ENCODE data around the gene TTC12. TPM values are rescaled to one million over a fixed set of nuclear protein-coding genes. Genes with fewer than 3 reads are reported as not detected.
A peak's percentile ranks its signal among the peaks of the same experiment; 100 is the strongest.

TTC12 gene
- total and polyA plus RNA-seq, 10 of the 15 experiments (the other 5 are each of a cell fraction or from before 2014, with no cell fraction given), result 3.7 to 14.0 (median 8.1) TPM

- CTCF ChIA-PET, result interaction anchor here (2.1 kb wide), 1 partner anchor 10 kb away, joined by 8 read pairs; no protein-coding TSS in a partner anchor
- intact Hi-C loops (cut with micrococcal nuclease; ENCODE audit: unreplicated experiment), result no loop called here
- H2AFZ ChIP-seq (ENCODE audit: control insufficient read depth, low read depth, low read length), result no peak overlapping the region
Measured at GRCh38 chr11:113295993-113296392, 18.4 kb upstream of the TTC12 start.

GRCh38 chr11:113296447-113297205, 17.8 kb upstream of the TTC12 start:
- RAD21 ChIA-PET (ENCODE audit: unreplicated experiment), result interaction anchor here (0.9 kb wide), 1 partner anchor 490 kb away, joined by 3 read pairs; no protein-coding TSS in a partner anchor
- H3K4me1 ChIP-seq (ENCODE audit: control insufficient read depth, insufficient read depth, low read length), result no peaks in the 10 kb centered on the region
- H2AFZ ChIP-seq (ENCODE audit: control insufficient read depth, low read depth, low read length), result no peak overlapping the region
- no peaks in the 10 kb centered on the region for H4K20me1 ChIP-seq (ENCODE audit: control insufficient read depth, insufficient read depth)
- no peaks in the 10 kb centered on the region for H3K79me2 ChIP-seq (ENCODE audit: control insufficient read depth, insufficient read depth, low read length)
- BruUV-seq (replicated peaks), result no TSS peak
- DNase-seq (ENCODE audit: low read depth, low spot score) (no peak), ATAC-seq (no peak), FAIRE-seq (no peak)
- peak overlapping the region; percentile 42; the same call in 1 of the 2 replicates for H3K4me2 ChIP-seq (ENCODE audit: control insufficient read depth, insufficient read depth)
- no peak overlapping the region for H3K4me3 ChIP-seq
- WGBS (ENCODE audit: insufficient coverage, insufficient replicate concordance, low lambda C conversion rate, missing lambda C conversion rate), result 61% methylated on average over 2 of the region's 2 CpGs
- SMC1A ChIA-PET (ENCODE audit: uncharacterized antibody, unreplicated experiment), result interaction anchor here (0.6 to 1.5 kb wide), 3 partner anchors 18 to 435 kb away, joined by 3 to 4 read pairs (median 3); partner anchors contain the start of gene TTC12
- POLR2A ChIA-PET, result no interaction called here
- intact Hi-C loops (cut with micrococcal nuclease; ENCODE audit: unreplicated experiment) (no loop called here), in situ Hi-C loops (cut with MboI) (no loop called here)
- CTCF ChIA-PET, result interaction anchor here (1.7 to 2.1 kb wide), 2 partner anchors 10 to 16 kb away, joined by 4 to 8 read pairs; no protein-coding TSS in a partner anchor
- H3K9me3 ChIP-seq (replicated peaks; ENCODE audit: control insufficient read depth, insufficient read depth, low read length), result no peaks in the 10 kb centered on the region
- no peaks in the 10 kb centered on the region for H3K36me3 ChIP-seq (ENCODE audit: control insufficient read depth in 2 of 2, insufficient read depth in 2 of 2, low read length in 1 of 2)
- H3K9ac ChIP-seq (ENCODE audit: control insufficient read depth, insufficient read depth, low read length), result no peak overlapping the region
- peaks cover 0 to 2% of the 10 kb centered on the region in 2 experiments; a peak in 1 of 4 replicates for H3K27me3 ChIP-seq (replicated peaks in 1 of 2; ENCODE audit: control insufficient read depth in 2 of 2, insufficient read depth in 2 of 2, low read length in 1 of 2)
- no peak overlapping the region for H3K27ac ChIP-seq (ENCODE audit: control insufficient read depth, insufficient read depth)
- TF ChIP-seq EZH2 (IDR thresholded peaks at IDR 0.05; ENCODE audit: borderline replicate concordance, control insufficient read depth, low read depth, low read length), result no peak
- TF ChIP-seq YY1 (IDR thresholded peaks at IDR 0.05; ENCODE audit: low read depth, low read length), result no peak
- no peak for TF ChIP-seq ATF2 (IDR thresholded peaks at IDR 0.05; ENCODE audit: low read length)
- no peak for TF ChIP-seq NFIC (IDR thresholded peaks at IDR 0.05; ENCODE audit: low read depth, low read length)
- TF ChIP-seq, protein P1, sequence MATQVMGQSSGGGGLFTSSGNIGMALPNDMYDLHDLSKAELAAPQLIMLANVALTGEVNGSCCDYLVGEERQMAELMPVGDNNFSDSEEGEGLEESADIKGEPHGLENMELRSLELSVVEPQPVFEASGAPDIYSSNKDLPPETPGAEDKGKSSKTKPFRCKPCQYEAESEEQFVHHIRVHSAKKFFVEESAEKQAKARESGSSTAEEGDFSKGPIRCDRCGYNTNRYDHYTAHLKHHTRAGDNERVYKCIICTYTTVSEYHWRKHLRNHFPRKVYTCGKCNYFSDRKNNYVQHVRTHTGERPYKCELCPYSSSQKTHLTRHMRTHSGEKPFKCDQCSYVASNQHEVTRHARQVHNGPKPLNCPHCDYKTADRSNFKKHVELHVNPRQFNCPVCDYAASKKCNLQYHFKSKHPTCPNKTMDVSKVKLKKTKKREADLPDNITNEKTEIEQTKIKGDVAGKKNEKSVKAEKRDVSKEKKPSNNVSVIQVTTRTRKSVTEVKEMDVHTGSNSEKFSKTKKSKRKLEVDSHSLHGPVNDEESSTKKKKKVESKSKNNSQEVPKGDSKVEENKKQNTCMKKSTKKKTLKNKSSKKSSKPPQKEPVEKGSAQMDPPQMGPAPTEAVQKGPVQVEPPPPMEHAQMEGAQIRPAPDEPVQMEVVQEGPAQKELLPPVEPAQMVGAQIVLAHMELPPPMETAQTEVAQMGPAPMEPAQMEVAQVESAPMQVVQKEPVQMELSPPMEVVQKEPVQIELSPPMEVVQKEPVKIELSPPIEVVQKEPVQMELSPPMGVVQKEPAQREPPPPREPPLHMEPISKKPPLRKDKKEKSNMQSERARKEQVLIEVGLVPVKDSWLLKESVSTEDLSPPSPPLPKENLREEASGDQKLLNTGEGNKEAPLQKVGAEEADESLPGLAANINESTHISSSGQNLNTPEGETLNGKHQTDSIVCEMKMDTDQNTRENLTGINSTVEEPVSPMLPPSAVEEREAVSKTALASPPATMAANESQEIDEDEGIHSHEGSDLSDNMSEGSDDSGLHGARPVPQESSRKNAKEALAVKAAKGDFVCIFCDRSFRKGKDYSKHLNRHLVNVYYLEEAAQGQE (IDR thresholded peaks at IDR 0.05; ENCODE audit: low read depth, low read length), result no peak
- TF ChIP-seq, protein P2, sequence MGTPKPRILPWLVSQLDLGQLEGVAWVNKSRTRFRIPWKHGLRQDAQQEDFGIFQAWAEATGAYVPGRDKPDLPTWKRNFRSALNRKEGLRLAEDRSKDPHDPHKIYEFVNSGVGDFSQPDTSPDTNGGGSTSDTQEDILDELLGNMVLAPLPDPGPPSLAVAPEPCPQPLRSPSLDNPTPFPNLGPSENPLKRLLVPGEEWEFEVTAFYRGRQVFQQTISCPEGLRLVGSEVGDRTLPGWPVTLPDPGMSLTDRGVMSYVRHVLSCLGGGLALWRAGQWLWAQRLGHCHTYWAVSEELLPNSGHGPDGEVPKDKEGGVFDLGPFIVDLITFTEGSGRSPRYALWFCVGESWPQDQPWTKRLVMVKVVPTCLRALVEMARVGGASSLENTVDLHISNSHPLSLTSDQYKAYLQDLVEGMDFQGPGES (IDR thresholded peaks at IDR 0.05), result no peak
- no peak for TF ChIP-seq PAX8 (IDR thresholded peaks at IDR 0.05)
- TF ChIP-seq HDAC6 (IDR thresholded peaks at IDR 0.05; ENCODE audit: unreplicated experiment), result no peak

More at GRCh38 chr11:113295993-113296392, 18.4 kb upstream of the TTC12 start:
- FAIRE-seq (no peak), ATAC-seq (no peak), DNase-seq (ENCODE audit: low read depth, low spot score) (no peak)
- no peaks in the 10 kb centered on the region for H4K20me1 ChIP-seq (ENCODE audit: control insufficient read depth, insufficient read depth)
- no peak overlapping the region for H3K27ac ChIP-seq (ENCODE audit: control insufficient read depth, insufficient read depth)
- peaks cover 0 to 2% of the 10 kb centered on the region in 2 experiments; a peak in 1 of 4 replicates for H3K27me3 ChIP-seq (replicated peaks in 1 of 2; ENCODE audit: control insufficient read depth in 2 of 2, insufficient read depth in 2 of 2, low read length in 1 of 2)
- H3K79me2 ChIP-seq (ENCODE audit: control insufficient read depth, insufficient read depth, low read length), result no peaks in the 10 kb centered on the region
- ChIA-PET POLR2A (no interaction called here), SMC1A (ENCODE audit: uncharacterized antibody, unreplicated experiment) (interaction anchor here (0.6 to 1.0 kb wide), 2 partner anchors 8 to 436 kb away, joined by 3 read pairs; no protein-coding TSS in a partner anchor), RAD21 (ENCODE audit: unreplicated experiment) (no interaction called here)
- H3K4me2 ChIP-seq (ENCODE audit: control insufficient read depth, insufficient read depth), result peak overlapping the region; percentile 42; the same call in 1 of the 2 replicates
- H3K9ac ChIP-seq (ENCODE audit: control insufficient read depth, insufficient read depth, low read length), result no peak overlapping the region
- no TSS peak for BruUV-seq (replicated peaks)
- TF ChIP-seq ZNF207 (IDR thresholded peaks at IDR 0.05; ENCODE audit: borderline replicate concordance) (no peak), CREB1 (IDR thresholded peaks at IDR 0.05; ENCODE audit: low read depth) (0 out of 2 replicates have a peak, but pooled peaks have one; percentile 11)
- no peaks in the 10 kb centered on the region for H3K4me1 ChIP-seq (ENCODE audit: control insufficient read depth, insufficient read depth, low read length)
- H3K9me3 ChIP-seq (replicated peaks; ENCODE audit: control insufficient read depth, insufficient read depth, low read length), result no peaks in the 10 kb centered on the region
- WGBS (ENCODE audit: insufficient coverage, insufficient replicate concordance, low lambda C conversion rate, missing lambda C conversion rate), result 67% methylated on average over 7 of the region's 7 CpGs
- no peaks in the 10 kb centered on the region for H3K36me3 ChIP-seq (ENCODE audit: control insufficient read depth in 2 of 2, insufficient read depth in 2 of 2, low read length in 1 of 2)
- in situ Hi-C loops (cut with MboI), result no loop called here
- H3K4me3 ChIP-seq, result no peak overlapping the region
